EH (cell line): Measurements from ENCODE around the gene GSDMA.

Experiments used
- DNase-seq: peaks from one replicate; pipeline ENCODE4 v3.0.0-alpha.2; 2015; ENCODE audit warnings: low read depth

GSDMA gene, protein sequence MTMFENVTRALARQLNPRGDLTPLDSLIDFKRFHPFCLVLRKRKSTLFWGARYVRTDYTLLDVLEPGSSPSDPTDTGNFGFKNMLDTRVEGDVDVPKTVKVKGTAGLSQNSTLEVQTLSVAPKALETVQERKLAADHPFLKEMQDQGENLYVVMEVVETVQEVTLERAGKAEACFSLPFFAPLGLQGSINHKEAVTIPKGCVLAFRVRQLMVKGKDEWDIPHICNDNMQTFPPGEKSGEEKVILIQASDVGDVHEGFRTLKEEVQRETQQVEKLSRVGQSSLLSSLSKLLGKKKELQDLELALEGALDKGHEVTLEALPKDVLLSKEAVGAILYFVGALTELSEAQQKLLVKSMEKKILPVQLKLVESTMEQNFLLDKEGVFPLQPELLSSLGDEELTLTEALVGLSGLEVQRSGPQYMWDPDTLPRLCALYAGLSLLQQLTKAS

DNA sequence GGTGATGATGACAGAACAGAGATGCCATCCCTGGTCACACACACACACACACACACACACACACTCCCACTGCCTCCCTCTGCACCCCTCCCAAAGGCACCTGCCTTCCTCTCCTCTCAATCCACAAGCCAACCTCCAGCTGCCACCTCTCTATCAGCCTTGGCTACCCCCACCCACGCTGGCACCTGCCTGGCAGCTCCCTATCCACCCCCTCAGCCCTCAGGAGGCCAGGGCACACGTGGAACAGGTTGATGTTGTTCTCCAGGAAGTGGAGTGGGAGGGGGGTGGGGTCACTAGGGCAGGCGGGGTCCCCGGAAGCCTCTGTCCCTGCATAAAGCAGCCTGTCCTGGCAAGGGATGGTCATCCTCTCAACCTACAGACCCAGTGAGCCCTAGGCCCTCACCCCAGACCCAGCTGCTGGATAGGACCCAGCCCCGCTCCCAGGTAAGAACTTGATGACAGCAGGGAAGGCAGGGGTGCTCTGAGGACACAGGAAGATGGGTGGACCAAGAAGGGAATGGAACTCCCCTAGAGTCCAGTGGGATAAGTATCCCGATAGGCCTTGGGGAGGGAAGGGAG, at the start of gene GSDMA:
Gene GSDMA, plus strand, starts transcription at position 363 of the 579 bp plus-strand sequence. CDS start 2,684 bp downstream, outside the sequence.
- no peak for DNase-seq

DNA sequence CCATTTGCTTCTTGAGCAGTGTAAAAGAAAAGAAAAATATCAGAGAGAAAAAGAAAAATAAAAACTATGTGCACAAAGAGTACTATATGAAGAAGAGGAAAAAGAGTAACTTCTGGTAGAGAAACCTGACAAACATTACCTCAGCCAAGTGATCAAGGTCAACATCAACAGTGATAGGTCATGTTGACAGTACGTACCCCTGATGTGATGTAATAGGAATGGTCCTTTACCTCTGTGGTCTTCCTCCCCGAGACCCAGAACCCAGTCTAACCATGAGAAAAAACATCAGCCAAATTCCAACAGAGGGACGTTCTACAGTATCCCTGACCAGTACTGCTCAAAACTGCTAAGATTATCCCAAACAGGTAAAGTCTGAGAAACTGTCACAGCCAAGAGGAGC, 48.8 kb upstream of the GSDMA start:
- no peak for DNase-seq

DNA sequence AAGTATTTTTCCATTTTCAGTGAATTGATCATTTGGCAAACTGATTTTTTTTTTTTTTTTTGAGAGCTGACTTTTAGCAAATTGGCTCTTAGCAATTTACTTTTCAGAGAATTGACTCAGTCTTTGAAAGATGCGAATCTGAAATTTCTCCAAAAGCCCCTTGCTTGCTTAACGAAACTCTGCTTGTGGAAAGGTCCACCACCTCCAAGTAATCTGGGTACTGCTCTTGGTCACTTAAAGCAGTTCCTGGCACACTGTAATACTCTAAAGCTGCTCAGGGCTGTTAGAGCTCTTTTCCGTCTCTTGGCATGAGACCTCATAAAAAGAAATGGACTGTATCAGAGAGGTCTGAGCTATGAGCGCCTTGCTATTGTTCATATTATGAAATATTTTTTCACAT, 47.2 kb upstream of the GSDMA start:
- DNase-seq = no peak

DNA sequence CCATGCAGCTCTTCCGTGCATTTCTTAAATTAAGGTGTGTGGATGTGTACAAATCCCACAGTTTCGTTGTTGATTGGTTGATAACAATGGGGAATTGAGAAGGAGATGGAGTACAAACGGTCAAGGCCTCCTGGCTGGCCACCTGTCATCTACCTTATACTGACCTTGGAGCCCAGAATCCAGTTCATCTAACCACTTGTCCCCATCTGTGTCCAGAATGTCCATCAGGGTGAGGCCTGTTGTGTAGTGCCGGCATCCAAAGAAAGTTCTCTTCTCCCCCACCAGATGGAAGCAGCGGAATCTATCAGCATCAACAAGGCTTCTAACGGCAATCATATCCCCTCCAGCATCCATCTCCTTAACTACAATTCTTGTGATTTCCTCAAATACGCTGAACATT, 45.9 kb upstream of the GSDMA start:
- peak; percentile 27 for DNase-seq

DNA sequence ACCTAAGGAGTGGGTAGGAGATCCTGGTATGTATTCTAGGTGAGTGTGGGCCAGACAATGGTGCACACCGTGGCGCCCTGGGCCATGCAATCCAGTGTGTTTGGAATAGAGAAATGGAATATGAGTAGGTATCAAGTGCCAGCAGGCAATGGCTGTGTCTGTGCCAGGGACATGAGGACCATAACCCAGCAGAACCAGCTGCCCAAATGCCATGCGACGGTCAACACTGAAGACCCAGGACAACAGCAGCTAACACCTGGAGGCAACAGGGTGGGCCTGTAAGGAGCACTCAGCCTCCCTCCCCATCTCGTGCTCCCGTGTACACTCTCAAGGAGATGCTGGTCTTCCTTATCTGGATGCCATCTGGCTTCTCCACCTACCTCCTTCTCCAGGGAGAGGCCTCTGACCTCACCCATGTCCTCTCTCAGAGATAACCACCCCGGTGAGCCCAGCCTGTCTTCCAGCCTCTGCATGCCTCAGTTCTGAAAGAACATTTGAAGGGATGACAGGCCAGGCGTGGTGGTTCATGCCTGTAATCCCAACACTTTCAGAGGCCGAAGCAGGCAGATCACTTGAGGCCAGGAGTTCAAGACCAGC, 43.6 kb upstream of the GSDMA start:
- DNase-seq = no peak

DNA sequence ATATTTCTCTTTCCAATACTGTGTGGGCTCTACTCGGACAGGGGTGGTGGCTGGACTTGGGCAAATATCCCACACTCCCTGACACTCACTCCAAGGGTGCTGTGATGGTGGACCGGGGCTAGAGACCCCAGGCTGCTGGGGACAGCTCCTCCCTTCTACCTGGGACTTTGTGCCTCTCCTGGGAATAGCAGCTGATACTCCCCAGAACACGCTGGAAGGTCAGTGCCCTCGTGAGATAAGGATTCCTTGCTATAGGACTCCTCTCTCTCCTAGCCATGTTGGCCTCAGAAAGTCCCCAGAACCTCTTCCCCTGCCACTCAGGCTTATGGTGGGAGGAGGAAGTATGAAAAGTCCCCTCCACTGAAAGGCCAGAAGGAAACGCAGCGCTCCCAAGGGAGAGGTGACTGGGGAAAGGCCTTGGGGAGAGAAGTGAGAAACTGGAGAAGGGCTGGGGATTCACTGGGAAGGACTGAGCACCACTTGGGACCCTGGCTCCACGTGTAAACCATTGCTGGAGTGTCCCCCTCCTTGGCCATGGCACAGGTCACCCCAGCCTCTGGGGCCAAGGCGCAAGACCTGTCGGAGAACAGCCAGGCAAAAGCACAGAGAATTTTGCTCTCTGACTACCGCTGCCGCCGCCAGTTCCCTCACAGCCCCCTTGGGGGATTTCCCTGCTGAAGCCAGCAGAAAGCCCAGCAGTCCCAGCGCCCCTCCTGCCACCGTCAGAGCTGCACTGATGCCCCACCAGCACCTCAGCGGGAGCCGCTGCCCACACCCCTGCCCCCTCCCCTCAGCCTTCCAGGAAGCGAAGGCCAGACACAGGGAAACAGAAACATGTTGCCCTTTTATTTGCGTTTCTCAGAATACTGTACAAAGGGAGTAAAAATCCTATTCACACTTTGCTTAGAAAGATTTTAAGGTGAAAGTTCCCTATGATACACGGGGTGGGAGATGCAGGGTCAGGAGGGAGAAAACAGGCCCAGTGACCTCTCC, 42.3 kb upstream of the GSDMA start:
- no peak for DNase-seq

DNA sequence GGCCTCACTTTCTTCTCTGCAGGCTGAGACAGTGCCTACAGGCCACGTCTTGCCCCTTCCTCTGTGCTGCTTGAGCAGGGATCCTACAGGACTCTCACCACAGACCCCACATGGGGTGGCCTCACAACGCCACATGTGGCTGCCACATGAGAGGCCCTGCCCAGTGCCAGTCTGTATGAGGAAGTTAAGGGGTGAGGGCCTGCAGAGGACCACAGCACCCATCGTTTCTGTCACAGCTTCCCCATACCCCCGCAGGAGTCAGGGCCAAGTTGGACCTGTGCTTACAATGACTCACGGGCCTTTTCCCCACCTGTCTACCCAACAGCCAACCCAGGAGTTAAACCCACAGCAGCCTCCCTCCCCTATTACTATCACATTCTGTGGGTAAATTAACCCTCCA, 41.5 kb upstream of the GSDMA start:
- DNase-seq = no peak

DNA sequence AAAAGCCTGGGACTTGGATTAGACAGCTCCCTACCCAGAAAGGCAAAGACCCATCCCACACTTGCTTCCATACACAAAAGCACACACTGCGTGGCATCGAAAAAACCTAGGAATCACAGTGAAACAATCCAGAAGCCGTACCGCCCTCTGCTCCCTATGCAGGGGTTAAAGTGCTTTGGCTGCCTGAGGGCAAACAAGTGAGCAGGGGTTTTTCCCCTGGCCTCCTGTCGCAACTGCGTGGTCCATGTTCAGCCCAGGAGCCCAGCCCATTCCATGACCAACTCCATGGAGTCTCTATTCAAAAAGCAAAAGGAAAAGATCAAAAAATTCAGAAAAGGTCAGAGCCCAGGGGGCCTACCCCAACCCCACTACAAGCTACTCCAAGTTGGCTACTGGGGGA, 40.8 kb upstream of the GSDMA start:
- no peak for DNase-seq

DNA sequence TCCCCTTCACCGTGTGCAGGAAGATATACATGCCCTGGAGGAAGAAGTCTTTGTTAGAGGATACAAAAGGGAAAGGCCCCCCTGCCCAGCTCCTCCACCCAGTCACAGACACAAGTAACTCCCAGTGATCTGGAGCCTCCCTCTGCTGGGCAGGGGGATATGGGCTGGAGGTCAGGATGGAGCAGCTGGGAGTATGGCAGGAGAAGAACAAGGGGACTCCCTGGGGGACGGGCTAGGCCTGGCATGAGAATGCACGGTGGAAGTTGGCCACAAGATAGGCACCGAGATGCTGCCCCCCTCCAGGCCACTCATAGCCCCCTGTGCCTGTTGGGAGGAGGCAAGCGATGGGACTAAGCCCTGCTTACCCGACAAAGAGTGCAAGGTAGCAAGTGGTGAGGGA, 39.6 kb upstream of the GSDMA start:
- DNase-seq = no peak

DNA sequence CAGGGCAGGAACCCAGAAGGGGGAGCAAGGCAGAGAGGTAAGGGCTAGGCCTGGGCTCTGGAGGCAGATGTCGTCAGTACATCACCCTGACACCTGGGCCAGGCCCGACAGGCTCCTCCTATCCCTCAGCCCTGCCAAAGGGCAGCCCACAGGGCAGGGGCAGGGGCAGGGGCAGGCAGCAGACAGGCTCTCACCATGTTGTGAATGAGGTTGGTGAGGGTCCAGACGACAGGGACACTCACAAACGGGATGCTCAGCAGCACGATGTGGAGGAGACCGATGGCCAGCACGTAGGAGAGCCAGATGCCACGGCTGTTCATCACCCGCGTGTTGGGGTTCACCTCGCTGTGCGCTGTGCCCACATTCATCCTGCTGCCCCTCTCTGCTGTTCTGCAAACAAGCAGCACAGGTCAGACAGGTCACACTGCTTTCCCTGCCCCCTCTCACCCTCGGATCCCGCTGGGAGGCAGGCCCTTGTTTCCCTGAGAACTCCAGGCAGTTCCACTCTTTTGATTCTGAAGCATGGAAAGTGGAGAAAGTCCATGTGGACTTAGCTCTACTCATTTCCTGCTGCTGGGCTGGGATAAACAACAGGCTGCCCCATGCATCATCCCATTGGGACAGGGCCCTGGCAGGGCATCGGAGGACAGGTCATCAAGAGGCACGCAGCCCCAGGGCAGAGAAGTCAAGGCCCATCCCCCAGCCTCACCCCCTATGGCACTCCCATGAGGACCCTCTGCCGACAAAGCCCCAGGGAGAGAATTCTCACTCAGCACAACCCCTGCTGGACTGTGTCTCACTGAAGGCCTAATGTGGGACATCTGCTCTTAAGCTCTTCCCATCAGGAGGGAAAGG, 38.7 kb upstream of the GSDMA start:
- DNase-seq = peak; percentile 52

DNA sequence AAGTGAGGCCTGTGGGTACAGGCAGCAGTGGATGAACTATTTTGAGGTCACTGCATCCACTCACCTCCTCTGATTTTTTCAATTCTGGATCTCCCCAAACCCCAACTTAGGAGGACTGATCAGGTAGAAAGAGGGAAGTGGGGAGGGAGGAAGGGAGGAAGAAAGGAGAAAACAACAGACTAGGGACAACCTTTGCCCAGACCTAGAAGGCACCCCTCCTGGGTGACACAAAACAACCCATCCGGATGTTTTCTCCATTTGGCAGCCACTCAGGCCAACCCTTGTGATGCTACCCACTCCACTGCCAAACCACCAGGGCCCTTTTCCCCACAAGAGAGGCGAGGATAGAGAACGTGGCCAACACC, 38.1 kb upstream of the GSDMA start:
- no peak for DNase-seq

DNA sequence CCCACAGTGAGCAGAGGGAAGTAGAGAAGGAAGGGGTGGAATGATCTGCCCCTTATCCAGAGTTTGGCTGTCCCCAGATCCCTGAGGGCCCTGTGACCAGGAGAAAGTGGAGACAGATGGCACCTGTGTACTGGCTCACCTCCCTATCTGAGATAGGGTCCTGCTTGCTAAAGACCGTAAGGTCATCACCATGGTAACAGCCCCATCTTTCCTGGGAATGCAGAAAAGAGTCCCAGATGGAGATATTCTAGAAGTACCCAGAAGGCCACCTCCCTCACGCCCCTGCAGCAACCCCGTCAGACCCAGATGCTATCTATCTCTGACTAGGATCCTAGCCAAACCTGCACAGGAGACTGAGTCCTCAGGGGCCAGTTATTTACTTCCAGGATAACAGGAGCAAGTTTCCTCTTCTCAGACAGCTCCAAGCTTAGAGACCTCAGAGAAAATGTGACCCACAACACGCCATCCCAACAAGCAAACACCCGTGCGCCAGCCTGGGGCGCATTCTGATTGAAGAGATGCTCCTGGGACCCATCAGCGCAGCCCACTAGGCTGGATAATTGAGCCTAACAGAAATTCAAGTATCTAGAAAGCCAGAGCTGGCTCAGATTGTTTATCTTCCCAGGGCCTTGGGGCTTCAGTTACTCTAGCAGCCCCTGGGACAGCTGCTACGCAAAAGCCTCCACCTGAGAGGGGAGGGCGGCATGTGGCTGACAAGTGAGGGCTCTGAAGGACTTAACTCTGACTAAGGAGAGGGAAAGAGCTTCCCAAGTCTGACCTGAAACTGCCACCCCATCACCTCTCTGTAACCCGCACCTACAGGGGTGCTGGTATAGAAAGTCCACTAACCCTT, 37.3 kb upstream of the GSDMA start:
- DNase-seq = no peak

DNA sequence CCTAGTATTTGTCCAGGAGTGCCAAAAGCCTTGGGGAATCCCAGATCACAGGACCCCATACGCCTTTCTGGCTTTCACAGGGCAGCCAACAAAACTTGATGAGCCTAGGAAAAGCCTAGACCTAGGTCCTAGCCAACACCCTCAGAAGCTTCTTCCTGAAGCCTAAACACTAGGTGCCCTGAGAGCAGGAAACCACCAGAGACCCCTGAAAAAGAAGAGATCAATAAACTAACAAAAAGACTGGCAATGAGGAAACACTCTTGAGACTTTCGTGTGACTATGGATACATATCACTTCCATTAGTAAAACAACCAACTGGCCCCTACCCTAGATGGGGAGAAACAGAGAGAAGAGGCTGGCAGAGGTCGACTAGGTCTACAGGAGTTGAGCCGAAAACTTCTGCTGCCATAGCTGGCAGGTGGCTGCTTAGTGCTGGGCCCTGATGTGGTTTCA, 36.6 kb upstream of the GSDMA start:
- DNase-seq = no peak

DNA sequence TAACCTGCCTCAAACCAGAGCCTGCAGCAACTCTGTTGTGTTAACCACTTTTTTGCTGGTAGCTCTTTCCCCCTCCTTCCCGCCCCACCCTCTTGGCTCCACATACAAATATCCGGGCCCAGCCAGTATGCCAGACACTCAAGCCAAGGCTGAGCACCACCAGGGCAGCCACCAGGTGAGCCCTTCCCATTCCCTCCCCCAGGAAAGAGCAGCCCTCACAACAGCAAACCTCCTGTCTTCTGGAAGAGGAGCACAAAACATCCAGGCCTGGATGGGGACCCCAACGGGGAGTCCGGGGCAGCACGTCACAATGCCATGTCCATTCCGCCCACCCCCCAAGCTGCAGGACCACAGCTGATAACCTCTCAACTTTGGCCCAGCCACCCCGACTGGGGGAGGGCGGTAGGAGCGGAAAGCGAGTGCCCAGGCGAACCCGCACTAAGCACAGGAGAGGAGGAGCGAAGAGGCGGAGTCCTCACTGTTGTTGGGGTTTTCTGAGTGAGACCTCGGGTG, 36.2 kb upstream of the GSDMA start:
- DNase-seq = peak; percentile 33

DNA sequence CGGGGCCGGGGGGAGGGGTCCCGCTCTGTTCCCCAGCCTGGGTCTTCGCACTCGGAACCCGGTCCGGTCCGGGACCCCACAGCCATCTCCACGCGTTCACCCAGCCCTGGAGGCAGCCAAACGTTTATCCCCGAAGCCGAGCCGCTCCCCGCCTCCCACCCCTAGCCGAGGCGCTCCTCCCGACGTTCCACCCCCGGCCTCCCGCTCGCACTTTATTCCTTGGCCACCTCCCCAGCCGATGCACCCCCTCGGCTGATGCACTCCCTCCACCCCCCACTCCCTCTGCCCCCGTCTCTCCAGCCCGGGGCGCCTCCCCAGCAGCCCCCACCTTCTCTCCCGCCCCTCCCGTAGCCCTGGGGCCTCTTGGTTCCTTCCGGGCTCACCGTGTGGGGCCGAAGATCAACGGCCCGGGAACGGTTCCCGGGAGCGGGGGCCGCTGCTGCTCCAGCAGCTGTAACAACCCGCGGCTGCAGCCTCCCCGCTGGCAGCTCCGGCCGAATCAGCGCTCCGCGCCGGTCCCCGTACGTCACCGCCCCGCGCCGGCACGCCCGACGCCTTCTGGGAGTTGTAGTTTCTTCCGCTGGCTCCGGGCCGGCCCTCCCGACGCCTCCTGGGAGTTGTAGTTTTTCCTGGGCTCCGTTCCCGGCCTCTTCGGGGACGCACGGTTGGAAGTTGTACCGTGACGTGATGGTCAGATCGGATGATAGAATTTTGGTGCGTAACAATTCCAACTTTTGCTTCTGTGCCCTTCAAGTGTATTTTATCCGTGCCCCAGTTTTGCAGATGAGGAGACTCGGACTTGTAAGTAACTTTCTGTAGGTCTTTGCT, 35.5 kb upstream of the GSDMA start, which contains the start of the genes LRRC3C and ORMDL3:
Gene LRRC3C, plus strand, starts transcription at position 632 of the 828 bp plus-strand sequence. CDS start 13,792 bp downstream, outside the sequence.
Gene ORMDL3, minus strand, starts transcription at position 501 of the 828 bp plus-strand sequence. CDS start 3,398 bp downstream, outside the sequence.
- peak; percentile 92 for DNase-seq

DNA sequence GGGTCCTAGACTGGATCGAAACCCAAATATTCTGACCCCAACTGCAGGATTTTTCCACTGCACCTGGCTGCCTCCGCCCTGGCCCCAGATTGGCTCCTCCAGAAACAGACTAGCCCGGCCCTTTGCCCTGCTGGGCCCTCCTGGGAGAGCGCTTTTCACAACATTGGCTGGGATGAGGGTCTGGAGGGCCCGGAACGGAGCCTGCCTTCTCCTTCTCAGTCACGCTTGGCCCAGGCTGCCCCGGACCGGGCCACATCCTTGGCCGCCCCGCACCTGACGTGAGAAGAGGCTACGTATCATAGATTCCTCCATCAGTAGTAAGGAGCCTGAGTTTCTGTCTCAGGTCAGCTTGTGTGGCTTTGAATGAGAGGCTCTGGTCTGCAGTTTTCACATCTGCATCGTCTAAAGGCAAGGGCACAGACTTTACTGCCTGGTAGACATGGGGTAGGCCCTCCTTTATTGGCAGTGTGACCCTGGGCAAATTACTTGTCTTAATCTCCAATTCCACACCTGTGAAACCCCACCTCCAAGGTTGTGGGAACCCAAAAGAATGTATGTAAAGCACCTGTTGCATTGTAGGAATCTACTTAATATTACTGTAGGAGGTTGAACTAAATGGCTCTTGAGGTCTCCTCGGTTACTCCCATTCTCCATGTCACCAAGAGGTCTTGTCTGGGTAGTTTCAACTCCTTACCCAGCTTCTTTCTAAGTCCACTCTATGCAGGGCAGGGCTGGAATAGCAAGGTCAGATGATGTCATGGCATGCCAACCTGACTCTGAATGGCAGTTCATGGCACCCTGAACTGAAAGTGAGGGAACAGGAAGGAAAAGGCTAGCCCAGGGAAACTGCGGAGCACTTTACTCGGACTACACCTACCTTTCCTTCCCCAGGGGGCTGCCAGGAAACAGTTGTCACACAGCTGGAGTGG, 34.6 kb upstream of the GSDMA start:
- peak; percentile 23 for DNase-seq

DNA sequence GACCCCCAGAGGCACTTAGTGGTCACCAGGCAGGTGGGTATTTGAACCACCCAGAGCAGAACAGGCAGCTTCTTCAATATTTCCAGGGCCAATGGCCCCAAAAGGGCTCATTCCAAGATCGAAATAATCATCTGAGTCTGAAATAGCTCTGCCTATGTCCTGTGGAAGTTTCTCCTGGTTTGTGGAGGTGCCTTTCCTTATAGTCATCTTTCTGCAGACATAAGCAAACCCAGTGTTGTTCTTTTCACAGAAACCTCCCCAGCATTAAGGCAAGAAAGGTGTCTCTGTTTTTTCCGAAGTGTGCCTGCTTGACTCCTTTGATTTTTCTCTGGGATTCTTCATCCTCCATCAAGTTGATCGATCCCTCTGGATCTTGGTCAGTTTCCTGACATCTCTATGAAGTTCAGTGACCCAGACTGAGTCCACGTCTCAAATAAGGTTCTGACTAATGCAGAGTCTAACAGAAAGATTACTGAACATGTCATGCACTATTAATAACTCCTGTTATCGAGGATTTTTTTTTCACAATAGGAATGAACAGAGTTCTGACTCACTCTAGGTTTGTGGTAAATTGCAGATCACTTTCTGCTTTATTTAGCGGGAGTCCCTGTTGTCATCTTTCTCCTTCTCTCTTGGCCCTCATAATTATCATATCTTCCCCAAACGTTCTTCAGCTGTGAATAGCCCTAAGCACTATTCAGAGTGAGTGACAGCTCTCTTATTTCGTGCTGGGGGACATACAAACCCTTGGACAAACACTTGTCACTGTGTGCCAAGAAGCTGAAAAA, 33.8 kb upstream of the GSDMA start:
- peak; percentile 98 for DNase-seq
